Thoracic aorta (tissue), 2 donors: ENCODE data around the gene CHEK1. TPM values are rescaled to one million over a fixed set of nuclear protein-coding genes. Genes with fewer than 3 reads are reported as not detected.

Source experiments
- ATAC-seq: fragments of 150-250 bp; one replicate; pipeline ENCODE4 v1.8.0; 2017; ENCODE audit warnings: low read depth; ENCODE audit not compliant: insufficient number of reproducible peaks, low FRiP score
- DNase-seq: peaks from one replicate; pipeline ENCODE4 v3.0.0-alpha.2; 2020; ENCODE audit warnings: low spot score
- H3K27ac ChIP-seq, 2 donors: fragments of 200-600 bp; sonication (generic); 1 replicate in 1 of 2; 2 replicates in 1 of 2; pipeline ENCODE4 v1.5.1; 2016; ENCODE audit warnings: mild to moderate bottlenecking in 2 of 2, moderate library complexity in 2 of 2
- H3K27me3 ChIP-seq: fragments of 200-600 bp; sonication (generic); replicated peaks from 2 replicates; pipeline ENCODE4 v1.6.0; 2016; ENCODE audit warnings: mild to moderate bottlenecking; ENCODE audit not compliant: insufficient read depth
- H3K36me3 ChIP-seq: fragments of 200-600 bp; sonication (generic); one replicate; pipeline ENCODE4 v1.5.1; 2016
- H3K4me1 ChIP-seq, 2 donors: fragments of 200-600 bp; sonication (generic); 1 replicate in 1 of 2; 2 replicates in 1 of 2; pipeline versions ENCODE4 v1.5.1 to v1.6.0; 2016; ENCODE audit warnings: low read depth in 2 of 2, mild to moderate bottlenecking in 1 of 2; ENCODE audit not compliant: control insufficient read depth in 1 of 2
- H3K4me3 ChIP-seq: fragments of 200-600 bp; sonication (generic); 2 replicates; pipeline ENCODE4 v1.5.1; 2016; ENCODE audit warnings: mild to moderate bottlenecking
- H3K9me3 ChIP-seq: fragments of 200-600 bp; sonication (generic); 2 replicates; pipeline ENCODE4 v1.5.1; 2016
- CTCF ChIP-seq: fragments of 200-600 bp; sonication (generic); IDR thresholded peaks from one replicate; pipeline ENCODE4 v1.5.1; 2019; ENCODE audit warnings: antibody characterized with exemption
- total RNA-seq, 2 donors: library from RNA; depleted of rRNA; stranded (reverse); fragments of >200 nt; gene quantifications; one replicate each; pipeline versions ENCODE4 v1.1.0 to v1.2.3, GENCODE V29; 2016

Gene CHEK1
- total RNA-seq, 2 donors from 2014 or later, result 0.41 to 3.5 TPM

GRCh38 chr11:125593114-125593820, 31.7 kb upstream of the CHEK1 start:
- DNase-seq, result no peak
- TF ChIP-seq CTCF, result no peak

GRCh38 chr11:125594958-125595357, 30.0 kb upstream of the CHEK1 start:
- H3K4me1 ChIP-seq, result peaks cover 3 to 33% of the 10 kb centered on the region in 2 donors
- peaks cover 12% of the 10 kb centered on the region for H3K36me3 ChIP-seq
- H3K9me3 ChIP-seq, result no peaks in the 10 kb centered on the region
- TF ChIP-seq CTCF, result no peak
- H3K27ac ChIP-seq, result no peak overlapping the region
- DNase-seq, result no peak
- H3K4me3 ChIP-seq, result no peak overlapping the region
- no peak for ATAC-seq
- no peaks in the 10 kb centered on the region for H3K27me3 ChIP-seq

More at GRCh38 chr11:125593114-125593820, 31.7 kb upstream of the CHEK1 start:
- no peaks in the 10 kb centered on the region for H3K9me3 ChIP-seq
- peak overlapping the region; percentile 72 to 80 for H3K27ac ChIP-seq
- peak overlapping the region; percentile 92 for H3K4me3 ChIP-seq
- no peaks in the 10 kb centered on the region for H3K27me3 ChIP-seq
- peaks cover 3 to 33% of the 10 kb centered on the region in 2 donors for H3K4me1 ChIP-seq
- H3K36me3 ChIP-seq, result peaks cover 4% of the 10 kb centered on the region
- no peak for ATAC-seq

- Histone ChIP-seq H3K36me3 (peaks cover 61% of the 10 kb centered on the region), H3K27ac (no peak overlapping the region), H3K4me1 (peaks cover 3 to 4% of the 10 kb centered on the region in 2 donors), H3K4me3 (no peak overlapping the region), H3K27me3 (no peaks in the 10 kb centered on the region), H3K9me3 (no peaks in the 10 kb centered on the region)
- ATAC-seq (no peak), DNase-seq (no peak)
- no peak for TF ChIP-seq CTCF
Measured at GRCh38 chr11:125600663-125601062, 24.3 kb upstream of the CHEK1 start.

GRCh38 chr11:125603207-125603606, 21.8 kb upstream of the CHEK1 start:
- DNase-seq (no peak), ATAC-seq (peak; percentile 82)
- Histone ChIP-seq H3K27ac (peak overlapping the region in 1 of 2 donors; percentile 20), H3K4me3 (no peak overlapping the region), H3K4me1 (peaks cover 0 to 4% of the 10 kb centered on the region in 2 donors), H3K9me3 (no peaks in the 10 kb centered on the region), H3K27me3 (no peaks in the 10 kb centered on the region), H3K36me3 (peaks cover 80% of the 10 kb centered on the region)
- TF ChIP-seq CTCF, result no peak

GRCh38 chr11:125605417-125605816, 19.5 kb upstream of the CHEK1 start:
- TF ChIP-seq CTCF, result no peak
- Histone ChIP-seq H3K4me1 (peaks cover 0 to 4% of the 10 kb centered on the region in 2 donors), H3K4me3 (no peak overlapping the region), H3K27ac (no peak overlapping the region), H3K36me3 (peaks cover 84% of the 10 kb centered on the region), H3K27me3 (no peaks in the 10 kb centered on the region), H3K9me3 (no peaks in the 10 kb centered on the region)
- ATAC-seq, result no peak
- DNase-seq, result no peak
